Kidney (tissue), 14 donors: ENCODE measurements around the gene PCSK1N. TPM values are rescaled to one million over a fixed set of nuclear protein-coding genes. Genes with fewer than 3 reads are reported as not detected.

ENCODE experiments used
- DNase-seq, 5 donors: peaks; one replicate each; pipeline ENCODE4 v3.0.0-alpha.2; 2013 to 2020
- FAIRE-seq: peaks from 2 replicates; lab custom pipeline; 2012; peaks lifted over from hg19 to GRCh38; lab: Jason Lieb, UNC
- H3K27ac ChIP-seq, 2 donors: one replicate each; pipeline ENCODE4 v1.7.0; 2013; ENCODE audit warnings: low read depth in 2 of 2, low read length in 2 of 2, inconsistent platforms in 1 of 2
- H3K27me3 ChIP-seq: one replicate; pipeline ENCODE4 v1.7.1; 2013; ENCODE audit warnings: low read length, inconsistent platforms; ENCODE audit not compliant: control insufficient read depth, insufficient read depth
- H3K36me3 ChIP-seq, 3 donors: one replicate each; pipeline versions ENCODE4 v1.7.0 to v1.7.1; 2013; ENCODE audit warnings: low read length in 3 of 3, control low read depth in 1 of 3, inconsistent platforms in 1 of 3; ENCODE audit not compliant: insufficient read depth in 3 of 3, control insufficient read depth in 2 of 3
- H3K4me1 ChIP-seq, 3 donors: one replicate each; pipeline versions ENCODE4 v1.7.0 to v1.7.1; 2013; ENCODE audit warnings: low read length in 3 of 3, inconsistent platforms in 1 of 3, low read depth in 1 of 3; ENCODE audit not compliant: control insufficient read depth in 2 of 3, insufficient read depth in 2 of 3
- H3K4me3 ChIP-seq, 3 donors: one replicate each; pipeline versions ENCODE4 v1.7.0 to v1.8.1; 2013; ENCODE audit warnings: low read length in 3 of 3, control low read depth in 1 of 3, inconsistent platforms in 1 of 3
- H3K9ac ChIP-seq, 3 donors: one replicate each; pipeline versions ENCODE4 v1.7.0 to v1.7.1; 2013; ENCODE audit warnings: low read length in 3 of 3, control low read depth in 1 of 3, inconsistent platforms in 1 of 3
- H3K9me3 ChIP-seq, 3 donors: one replicate each; pipeline versions ENCODE4 v1.7.0 to v1.7.1; 2013; ENCODE audit warnings: low read length in 3 of 3, control low read depth in 1 of 3, inconsistent platforms in 1 of 3; ENCODE audit not compliant: control insufficient read depth in 2 of 3, insufficient read depth in 1 of 3
- CTCF ChIP-seq: IDR thresholded peaks from 3 replicates; pipeline ENCODE4 v1.5.1; 2012; ENCODE audit warnings: mild to moderate bottlenecking, moderate library complexity, borderline replicate concordance; ENCODE audit not compliant: insufficient read depth; ENCODE audit errors: extremely low read depth
- intact Hi-C: fragments of 100-400 bp; cut with DNase I; formaldehyde crosslinking; loops from one replicate; pipeline ENCODE4 v1.11.1; 2022
- polyA plus RNA-seq: library from polyadenylated mRNA; stranded (reverse); fragments of 350-450 nt; fragmentation: Illumina TruSeq; extraction: RNeasy Lipid Tissue Mini Kit (QIAGEN cat#74804); gene quantifications from one replicate; pipeline ENCODE4 v1.2.3, GENCODE V29; 2014; ENCODE audit warnings: low read depth, low replicate concordance; ENCODE audit not compliant: insufficient read depth
- total RNA-seq: library from RNA; stranded (reverse); fragmentation: NEBNext Ultra II Directional; extraction: Animal tissue kit (Norgen Biotek cat#: 25700); gene quantifications from one replicate; pipeline ENCODE4 v1.2.1, GENCODE V29; 2021
- donor health status: control.
- donor health status: control.
- donor health status: control.
- donor health status: control.
- donor health status: control.
- donor health status: DM: yes; HTN: yes; CAD: no.
- donor health status: Normal renal cell carcinoma (clear cell type).

Gene PCSK1N
- total and polyA plus RNA-seq, 2 donors from 2014 or later: 131 to 331 TPM

- DNase-seq: no peak
- no peak overlapping the region for H3K9ac ChIP-seq
- H3K4me3 ChIP-seq: no peak overlapping the region
- no peaks in the 10 kb centered on the region for H3K9me3 ChIP-seq
- H3K36me3 ChIP-seq: no peaks in the 10 kb centered on the region
- peaks cover 2% of the 10 kb centered on the region for H3K27me3 ChIP-seq
- no peak for TF ChIP-seq CTCF
- FAIRE-seq: no peak
- no peaks in the 10 kb centered on the region for H3K4me1 ChIP-seq
- H3K27ac ChIP-seq: no peak overlapping the region
- intact Hi-C loops: no loop called here
Measured at GRCh38 chrX:48781705-48782104, 53.7 kb downstream of the PCSK1N start.

Other genes starting within 250 kb of the PCSK1N start
- gene WDR13, start 238.1 kb downstream of the PCSK1N start, total RNA-seq: 177 TPM
- 201 TPM for gene WDR13, start 238.1 kb downstream of the PCSK1N start, polyA plus RNA-seq
- gene WAS, start 151.8 kb downstream of the PCSK1N start, total RNA-seq: 14.2 TPM
- 2.2 TPM for gene WAS, start 151.8 kb downstream of the PCSK1N start, polyA plus RNA-seq
- 5.0 TPM for gene SUV39H1, start 138.9 kb downstream of the PCSK1N start, total RNA-seq
- gene SUV39H1, start 138.9 kb downstream of the PCSK1N start, polyA plus RNA-seq: 2.8 TPM
- 0.94 TPM for gene GLOD5, start 73.9 kb downstream of the PCSK1N start, total RNA-seq
- gene GLOD5, start 73.9 kb downstream of the PCSK1N start, polyA plus RNA-seq: 12.6 TPM
- gene GATA1, start 49.0 kb downstream of the PCSK1N start, total RNA-seq: 0.60 TPM
- gene GATA1, start 49.0 kb downstream of the PCSK1N start, polyA plus RNA-seq: not detected
- 96.9 TPM for gene HDAC6, start 33.5 kb downstream of the PCSK1N start, total RNA-seq
- 123 TPM for gene HDAC6, start 33.5 kb downstream of the PCSK1N start, polyA plus RNA-seq
- 0.19 TPM for gene ERAS, start 9.1 kb downstream of the PCSK1N start, total RNA-seq
- gene ERAS, start 9.1 kb downstream of the PCSK1N start, polyA plus RNA-seq: 0.43 TPM
- 44.8 TPM for gene TIMM17B, start 62.2 kb upstream of the PCSK1N start, total RNA-seq
- gene TIMM17B, start 62.2 kb upstream of the PCSK1N start, polyA plus RNA-seq: 109 TPM
- 61.3 TPM for gene PQBP1, start 62.3 kb upstream of the PCSK1N start, total RNA-seq
- gene PQBP1, start 62.3 kb upstream of the PCSK1N start, polyA plus RNA-seq: 93.4 TPM
- 34.2 TPM for gene SLC35A2, start 76.0 kb upstream of the PCSK1N start, total RNA-seq
- 29.3 TPM for gene SLC35A2, start 76.0 kb upstream of the PCSK1N start, polyA plus RNA-seq
- gene PIM2, start 83.4 kb upstream of the PCSK1N start, total RNA-seq: 29.6 TPM
- gene PIM2, start 83.4 kb upstream of the PCSK1N start, polyA plus RNA-seq: 8.7 TPM
- 56.2 TPM for gene OTUD5, start 122.0 kb upstream of the PCSK1N start, total RNA-seq
- gene OTUD5, start 122.0 kb upstream of the PCSK1N start, polyA plus RNA-seq: 40.2 TPM
- 2.2 TPM for gene KCND1, start 136.2 kb upstream of the PCSK1N start, total RNA-seq
- gene KCND1, start 136.2 kb upstream of the PCSK1N start, polyA plus RNA-seq: 0.92 TPM
- 52.8 TPM for gene GRIPAP1, start 166.7 kb upstream of the PCSK1N start, total RNA-seq
- gene GRIPAP1, start 166.7 kb upstream of the PCSK1N start, polyA plus RNA-seq: 24.0 TPM
- 47.3 TPM for gene TFE3, start 207.7 kb upstream of the PCSK1N start, total RNA-seq
- gene TFE3, start 207.7 kb upstream of the PCSK1N start, polyA plus RNA-seq: 32.8 TPM
- 13.7 TPM for gene CCDC120, start 223.4 kb upstream of the PCSK1N start, total RNA-seq
- gene CCDC120, start 223.4 kb upstream of the PCSK1N start, polyA plus RNA-seq: 5.2 TPM
- 24.0 TPM for gene PRAF2, start 238.4 kb upstream of the PCSK1N start, total RNA-seq
- gene PRAF2, start 238.4 kb upstream of the PCSK1N start, polyA plus RNA-seq: 47.9 TPM
- gene WDR45, start 244.3 kb upstream of the PCSK1N start, total RNA-seq: 67.4 TPM
- 72.4 TPM for gene WDR45, start 244.3 kb upstream of the PCSK1N start, polyA plus RNA-seq